ENCODE results near the gene SYT9.

The SYT9 gene

GRCh38 chr11:7492253-7492652 is 240.5 kb downstream of the SYT9 start:
- Histone ChIP-seq H4K8ac (ENCODE audit: low read depth, low read length) (no peak overlapping the region), H3K14ac (ENCODE audit: low read length) (no peak overlapping the region), H3K9me3 (ENCODE audit: insufficient read depth, low read depth, low read length) (no peaks in the 10 kb centered on the region), H3K4me2 (ENCODE audit: low read length) (no peak overlapping the region), H3K18ac (ENCODE audit: low read length) (no peak overlapping the region), H4K12ac (ENCODE audit: low read depth, low read length) (no peak overlapping the region), H2AFZ (ENCODE audit: insufficient read depth, low read length, poor library complexity) (no peak overlapping the region), H3K23ac (ENCODE audit: low read length) (no peak overlapping the region), H3K27ac (ENCODE audit: low read depth, low read length) (no peak overlapping the region), H3K4me1 (ENCODE audit: control insufficient read depth in 1 of 2, insufficient read depth in 2 of 2, low read length in 2 of 2) (peaks cover 3 to 6% of the 10 kb centered on the region in 2 experiments), H3K4me3 (ENCODE audit: low read depth, low read length) (no peak overlapping the region), H3K9ac (ENCODE audit: low read length) (no peak overlapping the region), H3K79me2 (ENCODE audit: control insufficient read depth, insufficient read depth, low read length, poor library complexity) (no peaks in the 10 kb centered on the region), H2BK5ac (ENCODE audit: low read depth, low read length, poor library complexity) (no peak overlapping the region), H3K36me3 (ENCODE audit: control insufficient read depth in 1 of 2, insufficient read depth in 2 of 2, low read length in 2 of 2) (no peaks in the 10 kb centered on the region), H2BK120ac (ENCODE audit: insufficient read depth, low read length, poor library complexity) (no peak overlapping the region), H2AK5ac (ENCODE audit: low read length) (no peak overlapping the region), H3K4ac (ENCODE audit: low read depth, low read length) (no peak overlapping the region), H3K79me1 (ENCODE audit: low read length) (no peaks in the 10 kb centered on the region), H3K27me3 (ENCODE audit: insufficient read depth, low read length) (no peaks in the 10 kb centered on the region), H4K91ac (ENCODE audit: low read depth, low read length) (no peak overlapping the region), H2BK12ac (ENCODE audit: low read length) (no peak overlapping the region)
- no peak for DNase-seq
- WGBS (ENCODE audit: extremely low coverage, insufficient coverage, insufficient read length), result no CpG with 5 or more reads among the region's 1 CpG

GRCh38 chr11:7493670-7494069 is 242.0 kb downstream of the SYT9 start:
- Histone ChIP-seq H3K4ac (ENCODE audit: low read depth, low read length) (no peak overlapping the region), H3K9ac (ENCODE audit: low read length) (no peak overlapping the region), H2BK120ac (ENCODE audit: insufficient read depth, low read length, poor library complexity) (no peak overlapping the region), H2BK12ac (ENCODE audit: low read length) (no peak overlapping the region), H3K4me2 (ENCODE audit: low read length) (no peak overlapping the region), H3K9me3 (ENCODE audit: insufficient read depth, low read depth, low read length) (no peaks in the 10 kb centered on the region), H3K4me3 (ENCODE audit: low read depth, low read length) (no peak overlapping the region), H3K23ac (ENCODE audit: low read length) (no peak overlapping the region), H3K79me2 (ENCODE audit: control insufficient read depth, insufficient read depth, low read length, poor library complexity) (no peaks in the 10 kb centered on the region), H2BK5ac (ENCODE audit: low read depth, low read length, poor library complexity) (no peak overlapping the region), H4K91ac (ENCODE audit: low read depth, low read length) (no peak overlapping the region), H3K18ac (ENCODE audit: low read length) (no peak overlapping the region), H3K79me1 (ENCODE audit: low read length) (no peaks in the 10 kb centered on the region), H2AFZ (ENCODE audit: insufficient read depth, low read length, poor library complexity) (no peak overlapping the region), H3K14ac (ENCODE audit: low read length) (no peak overlapping the region), H3K27ac (ENCODE audit: low read depth, low read length) (no peak overlapping the region), H4K12ac (ENCODE audit: low read depth, low read length) (no peak overlapping the region), H2AK5ac (ENCODE audit: low read length) (no peak overlapping the region), H3K4me1 (ENCODE audit: control insufficient read depth in 1 of 2, insufficient read depth in 2 of 2, low read length in 2 of 2) (peaks cover 3 to 6% of the 10 kb centered on the region in 2 experiments), H3K36me3 (ENCODE audit: control insufficient read depth in 1 of 2, insufficient read depth in 2 of 2, low read length in 2 of 2) (no peaks in the 10 kb centered on the region), H4K8ac (ENCODE audit: low read depth, low read length) (no peak overlapping the region), H3K27me3 (ENCODE audit: insufficient read depth, low read length) (no peaks in the 10 kb centered on the region)
- no peak for DNase-seq
- WGBS (ENCODE audit: extremely low coverage, insufficient coverage, insufficient read length), result no CpG with 5 or more reads among the region's 2 CpGs

GRCh38 chr11:7494086-7494745 is 242.5 kb downstream of the SYT9 start:
- H4K8ac ChIP-seq (ENCODE audit: low read depth, low read length), result no peak overlapping the region
- WGBS (ENCODE audit: extremely low coverage, insufficient coverage, insufficient read length), result no CpG with 5 or more reads among the region's 5 CpGs

GRCh38 chr11:7495882-7496551 is 244.3 kb downstream of the SYT9 start:
- Histone ChIP-seq H2BK12ac (ENCODE audit: low read length) (no peak overlapping the region), H3K79me1 (ENCODE audit: low read length) (peaks cover 3% of the 10 kb centered on the region), H4K12ac (ENCODE audit: low read depth, low read length) (no peak overlapping the region), H3K23ac (ENCODE audit: low read length) (no peak overlapping the region), H2AK5ac (ENCODE audit: low read length) (no peak overlapping the region), H3K4me1 (ENCODE audit: control insufficient read depth in 1 of 2, insufficient read depth in 2 of 2, low read length in 2 of 2) (peaks cover 4 to 11% of the 10 kb centered on the region in 2 experiments), H3K14ac (ENCODE audit: low read length) (no peak overlapping the region), H4K8ac (ENCODE audit: low read depth, low read length) (no peak overlapping the region), H3K9ac (ENCODE audit: low read length) (no peak overlapping the region), H3K79me2 (ENCODE audit: control insufficient read depth, insufficient read depth, low read length, poor library complexity) (no peaks in the 10 kb centered on the region), H3K9me3 (ENCODE audit: insufficient read depth, low read depth, low read length) (no peaks in the 10 kb centered on the region), H2AFZ (ENCODE audit: insufficient read depth, low read length, poor library complexity) (no peak overlapping the region), H4K91ac (ENCODE audit: low read depth, low read length) (no peak overlapping the region), H2BK5ac (ENCODE audit: low read depth, low read length, poor library complexity) (no peak overlapping the region), H3K4me3 (ENCODE audit: low read depth, low read length) (no peak overlapping the region), H3K27me3 (ENCODE audit: insufficient read depth, low read length) (no peaks in the 10 kb centered on the region), H2BK120ac (ENCODE audit: insufficient read depth, low read length, poor library complexity) (no peak overlapping the region), H3K27ac (ENCODE audit: low read depth, low read length) (no peak overlapping the region), H3K18ac (ENCODE audit: low read length) (no peak overlapping the region), H3K36me3 (ENCODE audit: control insufficient read depth in 1 of 2, insufficient read depth in 2 of 2, low read length in 2 of 2) (no peaks in the 10 kb centered on the region), H3K4ac (ENCODE audit: low read depth, low read length) (no peak overlapping the region), H3K4me2 (ENCODE audit: low read length) (no peak overlapping the region)
- peak in 1 of 2 donors; percentile 9 for DNase-seq
- no CpG with 5 or more reads among the region's 4 CpGs for WGBS (ENCODE audit: extremely low coverage, insufficient coverage, insufficient read length)

More at GRCh38 chr11:7494086-7494745, 242.5 kb downstream of the SYT9 start:
- H3K27me3 ChIP-seq (ENCODE audit: insufficient read depth, low read length), result no peaks in the 10 kb centered on the region
- H3K79me1 ChIP-seq (ENCODE audit: low read length), result no peaks in the 10 kb centered on the region
- no peak overlapping the region for H3K4me3 ChIP-seq (ENCODE audit: low read depth, low read length)
- peak overlapping the region; percentile 36 for H2BK12ac ChIP-seq (ENCODE audit: low read length)
- H2BK5ac ChIP-seq (ENCODE audit: low read depth, low read length, poor library complexity), result no peak overlapping the region
- H3K9me3 ChIP-seq (ENCODE audit: insufficient read depth, low read depth, low read length), result no peaks in the 10 kb centered on the region
- H4K91ac ChIP-seq (ENCODE audit: low read depth, low read length), result no peak overlapping the region
- DNase-seq, result no peak
- no peak overlapping the region for H2BK120ac ChIP-seq (ENCODE audit: insufficient read depth, low read length, poor library complexity)
- peak overlapping the region; percentile 35 for H3K18ac ChIP-seq (ENCODE audit: low read length)
- no peak overlapping the region for H3K27ac ChIP-seq (ENCODE audit: low read depth, low read length)
- no peak overlapping the region for H3K9ac ChIP-seq (ENCODE audit: low read length)
- no peak overlapping the region for H3K4ac ChIP-seq (ENCODE audit: low read depth, low read length)
- H2AK5ac ChIP-seq (ENCODE audit: low read length), result no peak overlapping the region
- peak overlapping the region; percentile 49 for H3K14ac ChIP-seq (ENCODE audit: low read length)
- peaks cover 3 to 6% of the 10 kb centered on the region in 2 experiments for H3K4me1 ChIP-seq (ENCODE audit: control insufficient read depth in 1 of 2, insufficient read depth in 2 of 2, low read length in 2 of 2)
- no peak overlapping the region for H2AFZ ChIP-seq (ENCODE audit: insufficient read depth, low read length, poor library complexity)
- no peak overlapping the region for H3K4me2 ChIP-seq (ENCODE audit: low read length)
- no peak overlapping the region for H4K12ac ChIP-seq (ENCODE audit: low read depth, low read length)
- no peaks in the 10 kb centered on the region for H3K36me3 ChIP-seq (ENCODE audit: control insufficient read depth in 1 of 2, insufficient read depth in 2 of 2, low read length in 2 of 2)
- H3K23ac ChIP-seq (ENCODE audit: low read length), result no peak overlapping the region
- no peaks in the 10 kb centered on the region for H3K79me2 ChIP-seq (ENCODE audit: control insufficient read depth, insufficient read depth, low read length, poor library complexity)
